HEK293T (cell line): ENCODE results near the gene KRTAP12-2.
"Not testable (repeated sequence)": the region's sequence is repeated elsewhere in the genome, so short reads cannot be mapped to it uniquely, and the experiment has no call there.

ENCODE experiments used
- CTCF ChIA-PET: fragments of 350-600 bp; formaldehyde crosslinking; extraction: SDS; loops from one replicate; lab custom pipeline; 2021; ENCODE audit warnings: antibody characterized with exemption, inconsistent platforms; lab: Yijun Ruan, JAX
- POLR2A ChIA-PET: fragments of 350-600 bp; formaldehyde crosslinking; extraction: SDS; loops from one replicate; lab custom pipeline; 2020; ENCODE audit warnings: antibody characterized with exemption, inconsistent platforms; lab: Yijun Ruan, JAX
- DNase-seq: peaks from one replicate; pipeline ENCODE4 v3.0.0; 2012; ENCODE audit warnings: mixed read lengths; ENCODE audit errors: extremely low spot score
- ARNT ChIP-seq: fragments of 450-650 bp; IDR thresholded peaks from 2 replicates; pipeline ENCODE4 v1.6.1; 2017; ENCODE audit warnings: mild to moderate bottlenecking
- BHLHE40 ChIP-seq: fragments of 450-650 bp; IDR thresholded peaks from 2 replicates; pipeline ENCODE4 v1.6.1; 2016; ENCODE audit warnings: mild to moderate bottlenecking, moderate library complexity, borderline replicate concordance
- CTBP1 ChIP-seq: fragments of 450-650 bp; IDR thresholded peaks from 2 replicates; pipeline ENCODE4 v1.6.1; 2016; ENCODE audit warnings: borderline replicate concordance
- ELF4 ChIP-seq: fragments of 450-650 bp; IDR thresholded peaks from 2 replicates; pipeline ENCODE4 v1.6.1; 2017; ENCODE audit warnings: antibody characterized with exemption
- FOXA1 ChIP-seq: fragments of 450-650 bp; IDR thresholded peaks from 2 replicates; pipeline ENCODE4 v1.6.1; 2016; ENCODE audit warnings: mild to moderate bottlenecking
- FOXK2 ChIP-seq: fragments of 450-650 bp; IDR thresholded peaks from 2 replicates; pipeline ENCODE4 v1.6.1; 2016; ENCODE audit warnings: mild to moderate bottlenecking
- FOXM1 ChIP-seq: fragments of 450-650 bp; IDR thresholded peaks from 2 replicates; pipeline ENCODE4 v1.6.1; 2017; ENCODE audit warnings: mild to moderate bottlenecking, borderline replicate concordance
- HDGF ChIP-seq: fragments of 450-650 bp; IDR thresholded peaks from 2 replicates; pipeline ENCODE4 v1.6.1; 2017; ENCODE audit warnings: antibody characterized with exemption, borderline replicate concordance
- L3MBTL2 ChIP-seq: fragments of 450-650 bp; conservative IDR thresholded peaks from 2 replicates; pipeline ENCODE4 v1.6.1; 2016; ENCODE audit warnings: mild to moderate bottlenecking
- LEF1 ChIP-seq: fragments of 450-650 bp; IDR thresholded peaks from 2 replicates; pipeline ENCODE4 v1.6.1; 2017; ENCODE audit warnings: mild to moderate bottlenecking, borderline replicate concordance
- NFRKB ChIP-seq: fragments of 450-650 bp; IDR thresholded peaks from 2 replicates; pipeline ENCODE4 v1.6.1; 2016; ENCODE audit warnings: mild to moderate bottlenecking, moderate library complexity
- PKNOX1 ChIP-seq: fragments of 450-650 bp; IDR thresholded peaks from 2 replicates; pipeline ENCODE4 v1.6.1; 2016
- SP1 ChIP-seq: fragments of 450-650 bp; IDR thresholded peaks from 2 replicates; pipeline ENCODE4 v1.6.1; 2017
- SUZ12 ChIP-seq: fragments of 450-650 bp; IDR thresholded peaks from 2 replicates; pipeline ENCODE4 v1.6.1; 2016; ENCODE audit warnings: mild to moderate bottlenecking
- TARDBP ChIP-seq: fragments of 450-650 bp; IDR thresholded peaks from 2 replicates; pipeline ENCODE4 v1.6.1; 2016
- ZNF384 ChIP-seq: fragments of 450-650 bp; IDR thresholded peaks from 2 replicates; pipeline ENCODE4 v1.6.1; 2016

Gene KRTAP12-2

GRCh38 chr21:44670642-44671432 is 4.1 kb upstream of the KRTAP12-2 start:
- DNase-seq: no peak
- ChIA-PET POLR2A (no interaction called here), CTCF (no interaction called here)
- TF ChIP-seq SUZ12: no peak
- TF ChIP-seq PKNOX1: no peak
- no peak for TF ChIP-seq TARDBP
- TF ChIP-seq L3MBTL2: no peak
- TF ChIP-seq CTBP1: no peak
- no peak for TF ChIP-seq FOXK2
- TF ChIP-seq HDGF: no peak

DNA sequence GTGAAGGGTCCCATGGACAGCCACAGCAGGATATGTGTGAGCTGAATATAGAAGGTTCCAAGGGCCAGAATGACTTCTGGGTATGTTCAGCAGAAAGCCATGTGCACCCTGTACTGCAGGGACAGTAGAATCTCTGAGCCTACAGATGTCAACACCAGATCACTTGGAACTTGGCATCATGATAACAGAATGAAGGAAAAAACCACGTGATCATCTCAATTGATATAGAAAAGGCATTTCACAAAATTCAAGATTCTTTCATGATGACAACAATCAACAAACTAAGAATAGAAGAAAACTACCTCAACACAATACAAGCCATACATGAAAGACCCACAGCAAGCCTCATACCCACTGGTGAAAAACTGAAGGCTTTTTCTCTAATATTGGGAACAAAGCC is 885 bp upstream of the KRTAP12-2 start:
- ChIA-PET CTCF (no interaction called here), POLR2A (no interaction called here)
- no peak for DNase-seq
- TF ChIP-seq TARDBP (no peak), SP1 (no peak), L3MBTL2 (no peak), ELF4 (no peak), SUZ12 (no peak), NFRKB (no peak), HDGF (no peak), FOXA1 (no peak), ARNT (no peak)

DNA sequence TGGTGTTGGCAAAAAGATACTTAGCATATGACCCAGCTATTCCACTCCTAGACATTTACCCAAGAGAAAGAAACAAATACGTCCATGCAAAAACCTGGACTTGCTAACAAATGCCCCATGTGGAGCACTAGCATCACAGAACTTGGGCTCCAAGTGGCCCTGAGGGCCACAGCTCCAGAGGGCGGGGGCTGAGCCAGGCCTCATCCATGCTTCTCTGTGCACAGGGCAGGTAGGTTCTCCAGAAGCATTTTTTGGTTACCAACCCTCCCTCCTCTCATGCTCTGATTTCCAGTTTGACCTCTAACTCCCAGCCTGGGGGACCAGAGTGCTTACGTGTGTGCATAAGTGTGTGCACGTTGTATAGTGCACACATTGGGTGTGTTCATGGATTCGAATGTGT is 2.0 kb downstream of the KRTAP12-2 start:
- POLR2A ChIA-PET: no interaction called here
- no peak for TF ChIP-seq CTBP1
- TF ChIP-seq L3MBTL2: no peak
- no peak for TF ChIP-seq LEF1
- TF ChIP-seq SP1: no peak
- no peak for TF ChIP-seq TARDBP
- TF ChIP-seq HDGF: no peak
- TF ChIP-seq SUZ12: no peak
- no peak for TF ChIP-seq FOXK2
- no peak for TF ChIP-seq ARNT
- TF ChIP-seq ZNF384: no peak
- CTCF ChIA-PET: no interaction called here
- DNase-seq: no peak

DNA sequence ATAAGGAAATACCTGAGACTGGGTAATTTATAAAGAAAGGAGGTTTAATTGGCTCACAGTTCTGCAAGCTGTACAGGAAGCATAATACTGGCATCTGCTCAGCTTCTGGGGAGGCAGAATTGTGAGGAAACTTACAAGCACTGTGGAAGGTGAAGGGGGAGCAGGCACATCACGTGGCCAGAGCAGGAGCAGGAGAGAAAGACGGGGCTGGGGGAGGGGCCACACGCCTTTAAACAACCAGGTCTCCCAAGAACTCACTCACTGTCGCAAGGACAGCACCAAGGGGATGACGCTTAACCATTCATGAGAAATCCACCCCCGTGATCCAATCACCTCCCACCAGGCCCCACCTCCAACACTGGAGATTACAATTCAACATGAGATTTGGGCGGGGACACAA is 5.2 kb downstream of the KRTAP12-2 start:
- CTCF ChIA-PET, POLR2A ChIA-PET, DNase-seq: not testable (repeated sequence)

- DNase-seq: no peak
- POLR2A ChIA-PET: no interaction called here
- TF ChIP-seq SUZ12: no peak
- no peak for TF ChIP-seq L3MBTL2
- TF ChIP-seq PKNOX1: no peak
- TF ChIP-seq FOXK2: no peak
- no peak for TF ChIP-seq NFRKB
- no peak for TF ChIP-seq FOXM1
- no peak for TF ChIP-seq CTBP1
- TF ChIP-seq SP1: no peak
- TF ChIP-seq BHLHE40: no peak
- TF ChIP-seq ZNF384: no peak
- TF ChIP-seq LEF1: no peak
- no peak for TF ChIP-seq ELF4
- no peak for TF ChIP-seq HDGF
- no peak for TF ChIP-seq TARDBP
- no peak for TF ChIP-seq FOXA1
- no peak for TF ChIP-seq ARNT
- CTCF ChIA-PET: no interaction called here
Observed at GRCh38 chr21:44658913-44659595, 7.7 kb downstream of the KRTAP12-2 start.

DNA sequence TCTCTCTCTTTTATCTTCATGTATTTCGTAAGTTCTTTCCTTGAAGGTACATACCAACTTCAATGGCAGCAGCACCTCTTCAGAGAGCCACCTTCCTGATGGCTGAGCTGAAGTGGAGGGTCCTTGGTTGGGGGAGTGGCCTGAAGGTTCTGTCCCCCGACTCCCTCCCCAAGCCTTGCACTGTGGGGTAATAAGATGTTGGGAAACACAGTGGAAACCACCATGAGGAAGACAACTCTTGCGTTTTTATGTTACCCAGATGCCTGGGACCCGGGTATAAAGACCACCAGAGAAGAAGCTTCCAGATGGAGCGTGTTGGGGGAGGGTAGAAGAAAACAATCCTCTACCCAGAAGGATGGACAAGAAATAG is 8.2 kb downstream of the KRTAP12-2 start:
- DNase-seq: no peak
- ChIA-PET CTCF (interaction anchor here (0.7 kb wide), 1 partner anchor 153 kb away, joined by 3 read pairs; no protein-coding TSS in a partner anchor), POLR2A (no interaction called here)
- TF ChIP-seq FOXA1 (no peak), LEF1 (no peak), SP1 (no peak), ARNT (no peak), CTBP1 (no peak), SUZ12 (no peak), FOXK2 (no peak)
